GM23338 (cell line): ENCODE data around the gene KIAA1217. TPM values are rescaled to one million over a fixed set of nuclear protein-coding genes. Genes with fewer than 3 reads are reported as not detected.

ENCODE experiments used
- ATAC-seq: fragments of 200-7000 bp; cut with Tn5 transposase; 3 replicates; pipeline ENCODE4 v1.9.1; 2020
- DNase-seq: peaks from one replicate; pipeline ENCODE4 v3.0.0-alpha.2; 2015; ENCODE audit warnings: low spot score
- H2AFZ ChIP-seq: fragments of 200-600 bp; sonication (generic); 2 replicates; pipeline ENCODE4 v1.8.0; 2016; ENCODE audit warnings: antibody characterized with exemption, mild to moderate bottlenecking, moderate library complexity
- H3F3A ChIP-seq: fragments of 200-600 bp; sonication (generic); replicated peaks from 2 replicates; pipeline ENCODE4 v1.8.0; 2017; ENCODE audit warnings: antibody characterized with exemption, mixed run types, low read depth
- H3K27ac ChIP-seq: fragments of 200-600 bp; sonication (generic); 2 replicates; pipeline ENCODE4 v1.6.1; 2016; ENCODE audit warnings: low read depth
- H3K27me3 ChIP-seq: fragments of 200-600 bp; sonication (generic); 2 replicates; pipeline ENCODE4 v1.8.0; 2016; ENCODE audit warnings: mild to moderate bottlenecking, mixed run types, moderate library complexity; ENCODE audit not compliant: insufficient read depth
- H3K36me3 ChIP-seq: fragments of 200-600 bp; sonication (generic); 2 replicates; pipeline ENCODE4 v1.8.0; 2016; ENCODE audit warnings: mild to moderate bottlenecking; ENCODE audit not compliant: insufficient read depth
- H3K4me1 ChIP-seq: fragments of 200-600 bp; sonication (generic); 2 replicates; pipeline ENCODE4 v1.8.0; 2016; ENCODE audit warnings: mild to moderate bottlenecking, moderate library complexity; ENCODE audit not compliant: insufficient read depth
- H3K4me2 ChIP-seq: fragments of 200-600 bp; sonication (generic); 2 replicates; pipeline ENCODE4 v1.7.1; 2017; ENCODE audit warnings: mixed run types
- H3K4me3 ChIP-seq: fragments of 200-600 bp; sonication (generic); 2 replicates; pipeline ENCODE4 v1.6.1; 2016; ENCODE audit warnings: mixed run types
- H3K79me2 ChIP-seq: fragments of 200-600 bp; sonication (generic); replicated peaks from 2 replicates; pipeline ENCODE4 v1.8.0; 2017; ENCODE audit warnings: mild to moderate bottlenecking; ENCODE audit not compliant: insufficient read depth
- H3K9me2 ChIP-seq: fragments of 200-600 bp; sonication (generic); 2 replicates; pipeline ENCODE4 v1.8.0; 2017; ENCODE audit not compliant: insufficient read depth
- H4K20me1 ChIP-seq: fragments of 200-600 bp; sonication (generic); replicated peaks from 2 replicates; pipeline ENCODE4 v1.8.0; 2017; ENCODE audit warnings: mild to moderate bottlenecking; ENCODE audit not compliant: insufficient read depth
- H3K27ac Mint-ChIP-seq: 2 replicates; pipeline ENCODE4 v1.8.0; 2020; ENCODE audit warnings: inconsistent platforms, mild to moderate bottlenecking, moderate library complexity, mixed read lengths
- H3K27me3 Mint-ChIP-seq: 3 replicates; pipeline ENCODE4 v1.8.0; 2022; ENCODE audit warnings: low read depth, mild to moderate bottlenecking, moderate library complexity, mixed read lengths, inconsistent platforms; ENCODE audit not compliant: insufficient read depth, poor library complexity
- H3K36me3 Mint-ChIP-seq: 3 replicates; pipeline ENCODE4 v1.8.0; 2021; ENCODE audit warnings: low read depth, mild to moderate bottlenecking, inconsistent platforms, moderate library complexity, mixed read lengths
- H3K4me1 Mint-ChIP-seq: 3 replicates; pipeline ENCODE4 v1.8.0; 2020; ENCODE audit warnings: mild to moderate bottlenecking, inconsistent platforms, mixed read lengths
- H3K4me3 Mint-ChIP-seq: 3 replicates; pipeline ENCODE4 v1.8.0; 2021; ENCODE audit warnings: moderate library complexity, mild to moderate bottlenecking, inconsistent platforms, mixed read lengths
- H3K9me3 Mint-ChIP-seq: 3 replicates; pipeline ENCODE4 v1.8.0; 2020; ENCODE audit warnings: moderate library complexity, mild to moderate bottlenecking, inconsistent platforms, mixed read lengths
- CREB1 ChIP-seq: fragments of 250-450 bp; sonication (Bioruptor Pico); IDR thresholded peaks from 2 replicates; pipeline ENCODE4 v1.5.0; 2020; ENCODE audit warnings: low read depth, mild to moderate bottlenecking, moderate library complexity
- ETS1 ChIP-seq: IDR thresholded peaks from 2 replicates; pipeline ENCODE4 v1.6.1; 2016; ENCODE audit warnings: antibody characterized with exemption
- EZH2phosphoT487 ChIP-seq: fragments of 200-600 bp; sonication (generic); IDR thresholded peaks from one replicate; pipeline ENCODE4 v1.8.1; 2018; ENCODE audit warnings: antibody characterized with exemption; ENCODE audit not compliant: unreplicated experiment
- JUNB ChIP-seq: IDR thresholded peaks from one replicate; pipeline ENCODE4 v1.6.1; 2016; ENCODE audit warnings: antibody characterized with exemption; ENCODE audit not compliant: unreplicated experiment
- POLR2AphosphoS5 ChIP-seq: IDR thresholded peaks from 2 replicates; pipeline ENCODE4 v1.6.1; 2016; ENCODE audit warnings: antibody characterized with exemption, low read depth
- REST ChIP-seq: IDR thresholded peaks from one replicate; pipeline ENCODE4 v1.6.1; 2018; ENCODE audit warnings: antibody characterized with exemption; ENCODE audit not compliant: unreplicated experiment
- STAT1 ChIP-seq: IDR thresholded peaks from one replicate; pipeline ENCODE4 v1.6.1; 2016; ENCODE audit warnings: antibody characterized with exemption; ENCODE audit not compliant: unreplicated experiment
- ZNF114 ChIP-seq: fragments of 250-450 bp; sonication (Bioruptor Pico); IDR thresholded peaks from 2 replicates; pipeline ENCODE4 v1.5.0; 2020; ENCODE audit warnings: mild to moderate bottlenecking, moderate library complexity
- ZNF331 ChIP-seq: fragments of 250-450 bp; sonication (Bioruptor Pico); IDR thresholded peaks from 2 replicates; pipeline ENCODE4 v1.5.0; 2020; ENCODE audit warnings: low read depth, mild to moderate bottlenecking, moderate library complexity
- ZNF462 ChIP-seq: fragments of 250-450 bp; sonication (Bioruptor Pico); IDR thresholded peaks from 2 replicates; pipeline ENCODE4 v1.5.0; 2020; ENCODE audit warnings: mild to moderate bottlenecking, moderate library complexity
- polyA plus RNA-seq: library from polyadenylated mRNA; unstranded; fragments of >200 nt; fragmentation: Nextera tagmentation; extraction: Ambion mirVana; gene quantifications from 2 replicates; pipeline ENCODE4 v1.2.1, GENCODE V29; 2016
- total RNA-seq: library from RNA; depleted of rRNA; stranded (reverse); fragments of >200 nt; shearing (Covaris generic); gene quantifications from 2 replicates; pipeline ENCODE4 v1.2.3, GENCODE V29; 2014

The KIAA1217 gene
- total and polyA plus RNA-seq, 2 experiments from 2014 or later = 6.4 to 9.1 TPM

- no peak for TF ChIP-seq EZH2phosphoT487
- TF ChIP-seq JUNB = no peak
- TF ChIP-seq POLR2AphosphoS5 = no peak
- no peak for TF ChIP-seq ZNF114 (CRISPR knock-in tag)
- no peak for TF ChIP-seq REST
These were observed 335.8 kb downstream of the KIAA1217 start (continued) for GRCh38 chr10:24544776-24545175.

GRCh38 chr10:24545585-24545984, 336.6 kb downstream of the KIAA1217 start:
- H3K4me1 Mint-ChIP-seq = peaks cover under 1% of the 10 kb centered on the region; the same call in 1 of the 3 replicates
- no peaks in the 10 kb centered on the region for H3F3A ChIP-seq
- no peaks in the 10 kb centered on the region for H3K27me3 ChIP-seq
- H3K4me1 ChIP-seq = no peaks in the 10 kb centered on the region
- H3K4me3 Mint-ChIP-seq = no peak overlapping the region
- H3K4me3 ChIP-seq = no peak overlapping the region
- no peak for ATAC-seq
- H3K9me3 Mint-ChIP-seq = no peaks in the 10 kb centered on the region
- no peak overlapping the region for H3K27ac Mint-ChIP-seq
- H3K27ac ChIP-seq = no peak overlapping the region
- H3K4me2 ChIP-seq = no peak overlapping the region
- no peaks in the 10 kb centered on the region for H3K9me2 ChIP-seq
- no peak overlapping the region for H2AFZ ChIP-seq
- H3K36me3 ChIP-seq = no peaks in the 10 kb centered on the region
- TF ChIP-seq ETS1 (no peak), ZNF331 (CRISPR knock-in tag) (no peak), ZNF462 (CRISPR knock-in tag) (no peak), ZNF114 (CRISPR knock-in tag) (no peak), JUNB (no peak), POLR2AphosphoS5 (no peak), CREB1 (CRISPR knock-in tag) (no peak), STAT1 (no peak)
- no peaks in the 10 kb centered on the region for H4K20me1 ChIP-seq
- H3K36me3 Mint-ChIP-seq = peaks cover 9% of the 10 kb centered on the region; the same call in 2 of the 3 replicates
- H3K79me2 ChIP-seq = no peaks in the 10 kb centered on the region
- H3K27me3 Mint-ChIP-seq = peaks cover 4% of the 10 kb centered on the region
- no peak for DNase-seq
